Fibroblast of lung (primary cell): ENCODE measurements around the gene TRPT1. TPM values are rescaled to one million over a fixed set of nuclear protein-coding genes. Genes with fewer than 3 reads are reported as not detected.

Source experiments
- DNase-seq, 2 donors: peaks; one replicate each; pipeline versions ENCODE4 v3.0.0 to v3.0.0-alpha.2; 2010; ENCODE audit warnings: low read depth in 2 of 2
- H2AFZ ChIP-seq: 2 replicates; pipeline ENCODE4 v1.5.1; 2012; ENCODE audit warnings: low read length, control low read depth, inconsistent platforms
- H3K27ac ChIP-seq: 2 replicates; pipeline ENCODE4 v1.5.1; 2011; ENCODE audit warnings: low read length, control low read depth; ENCODE audit not compliant: insufficient read depth
- H3K27me3 ChIP-seq: 2 replicates; pipeline ENCODE4 v1.5.1; 2011; ENCODE audit warnings: mild to moderate bottlenecking, low read length; ENCODE audit not compliant: control insufficient read depth, insufficient read depth
- H3K36me3 ChIP-seq: 2 replicates; pipeline ENCODE4 v1.5.1; 2011; ENCODE audit warnings: low read length; ENCODE audit not compliant: control insufficient read depth, insufficient read depth
- H3K4me1 ChIP-seq: 2 replicates; pipeline ENCODE4 v1.5.1; 2011; ENCODE audit warnings: low read length; ENCODE audit not compliant: control insufficient read depth, insufficient read depth; ENCODE audit errors: extremely low read depth
- H3K4me2 ChIP-seq: 2 replicates; pipeline ENCODE4 v1.5.1; 2011; ENCODE audit warnings: low read length, control low read depth; ENCODE audit not compliant: insufficient read depth; ENCODE audit errors: extremely low read depth
- H3K4me3 ChIP-seq, 4 experiments: fragments of 200-600 bp in 1 of 4; sonication (generic) in 1 of 4; replicated peaks in 1 of 4; 2 replicates each; pipeline ENCODE4 v1.5.1; 2011 to 2016; ENCODE audit warnings: low read length in 4 of 4, low read depth in 3 of 4, mild to moderate bottlenecking in 3 of 4, control low read depth in 2 of 4, inconsistent platforms in 1 of 4, mixed read lengths in 1 of 4; ENCODE audit not compliant: insufficient read depth in 1 of 4; ENCODE audit errors: control extremely low read depth in 1 of 4
- H3K79me2 ChIP-seq: 2 replicates; pipeline ENCODE4 v1.5.1; 2012; ENCODE audit warnings: mild to moderate bottlenecking, low read length, inconsistent platforms; ENCODE audit not compliant: control insufficient read depth, insufficient read depth
- H3K9ac ChIP-seq: 2 replicates; pipeline ENCODE4 v1.5.1; 2011; ENCODE audit warnings: mild to moderate bottlenecking, low read length, control low read depth; ENCODE audit not compliant: insufficient read depth
- H3K9me3 ChIP-seq: 2 replicates; pipeline ENCODE4 v1.5.1; 2012; ENCODE audit warnings: low read depth, low read length; ENCODE audit not compliant: control insufficient read depth, insufficient read depth
- H4K20me1 ChIP-seq: 2 replicates; pipeline ENCODE4 v1.5.1; 2011; ENCODE audit warnings: low read length; ENCODE audit not compliant: control insufficient read depth, insufficient read depth; ENCODE audit errors: extremely low read depth
- CTCF ChIP-seq, 2 donors: IDR thresholded peaks in 1 of 2; conservative IDR thresholded peaks in 1 of 2; 1 replicate in 1 of 2; 2 replicates in 1 of 2; pipeline ENCODE4 v1.5.1; 2011 to 2012; ENCODE audit warnings: low read length in 2 of 2, control low read depth in 1 of 2, inconsistent platforms in 1 of 2, low read depth in 1 of 2, mild to moderate bottlenecking in 1 of 2
- EZH2 ChIP-seq: IDR thresholded peaks from 2 replicates; pipeline ENCODE4 v1.5.1; 2012; ENCODE audit warnings: low read length, control low read depth, mild to moderate bottlenecking; ENCODE audit errors: missing control alignments
- polyA plus RNA-seq, 2 donors: library from polyadenylated mRNA; depleted of rRNA in 1 of 2; stranded (reverse) in 1 of 2; unstranded in 1 of 2; fragments of >200 nt; gene quantifications; 2 replicates each; pipeline ENCODE4 v1.2.1, GENCODE V29; 2011 to 2012; ENCODE audit warnings: missing spikeins in 1 of 2
- total RNA-seq: library from RNA; depleted of rRNA; stranded (reverse); fragments of >200 nt; gene quantifications from 2 replicates; pipeline ENCODE4 v1.2.1, GENCODE V29; 2014

The TRPT1 gene
- total and polyA plus RNA-seq, 2 donors (not counting 1 experiment from before 2014, with no cell fraction given), result 20.5 to 41.5 TPM

- H4K20me1 ChIP-seq, result no peaks in the 10 kb centered on the region
Observed at GRCh38 chr11:64192434-64192833, 33.6 kb downstream of the TRPT1 start.

GRCh38 chr11:64186492-64187165, 39.4 kb downstream of the TRPT1 start:
- H3K4me2 ChIP-seq, result no peak overlapping the region

More at GRCh38 chr11:64192434-64192833, 33.6 kb downstream of the TRPT1 start:
- H3K4me3 ChIP-seq, result no peak overlapping the region
- no peak overlapping the region for H3K9ac ChIP-seq
- no peak overlapping the region for H3K27ac ChIP-seq
- H3K79me2 ChIP-seq, result peaks cover 36% of the 10 kb centered on the region
- peaks cover 11% of the 10 kb centered on the region for H3K36me3 ChIP-seq
- H2AFZ ChIP-seq, result no peak overlapping the region
- TF ChIP-seq EZH2 (no peak), CTCF (conservative IDR thresholded peaks at IDR 0.05 in 1 of 2, IDR thresholded peaks at IDR 0.05 in 1 of 2; ENCODE audit: low read depth in 1 of 2, low read length in 2 of 2) (no peak)
- no peaks in the 10 kb centered on the region for H3K4me1 ChIP-seq
- H3K27me3 ChIP-seq, result no peaks in the 10 kb centered on the region
- no peak overlapping the region for H3K4me2 ChIP-seq
- no peaks in the 10 kb centered on the region for H3K9me3 ChIP-seq
- DNase-seq, result no peak

More at GRCh38 chr11:64186492-64187165, 39.4 kb downstream of the TRPT1 start:
- Histone ChIP-seq H4K20me1 (no peaks in the 10 kb centered on the region), H3K9me3 (no peaks in the 10 kb centered on the region), H3K4me3 (no peak overlapping the region), H3K36me3 (no peaks in the 10 kb centered on the region), H3K9ac (peak overlapping the region; percentile 68), H3K27ac (no peak overlapping the region), H3K4me1 (peaks cover 8% of the 10 kb centered on the region), H2AFZ (no peak overlapping the region), H3K27me3 (no peaks in the 10 kb centered on the region), H3K79me2 (peaks cover 28% of the 10 kb centered on the region)
- no peak for TF ChIP-seq CTCF (conservative IDR thresholded peaks at IDR 0.05 in 1 of 2, IDR thresholded peaks at IDR 0.05 in 1 of 2; ENCODE audit: low read depth in 1 of 2, low read length in 2 of 2)
- no peak for TF ChIP-seq EZH2
- DNase-seq, result peak in 1 of 2 donors; percentile 11
